Activated naive CD8-positive, alpha-beta T cell treated with anti-CD3 and anti-CD28 coated beads for 36 hours (primary cell): ENCODE measurements around the gene SKAP1. TPM values are rescaled to one million over a fixed set of nuclear protein-coding genes. Genes with fewer than 3 reads are reported as not detected.

Source experiments
- DNase-seq: peaks from one replicate; pipeline ENCODE4 v3.0.0; 2021
- H3K27ac Mint-ChIP-seq: one replicate; pipeline ENCODE4 v1.8.0; 2022; ENCODE audit warnings: mild to moderate bottlenecking, moderate library complexity, mixed read lengths
- H3K27me3 Mint-ChIP-seq: one replicate; pipeline ENCODE4 v1.8.0; 2022; ENCODE audit warnings: mild to moderate bottlenecking, mixed read lengths
- H3K36me3 Mint-ChIP-seq: one replicate; pipeline ENCODE4 v1.8.0; 2021; ENCODE audit warnings: mild to moderate bottlenecking, mixed read lengths
- H3K4me1 Mint-ChIP-seq: one replicate; pipeline ENCODE4 v1.8.0; 2021; ENCODE audit warnings: mixed read lengths
- H3K4me3 Mint-ChIP-seq: one replicate; pipeline ENCODE4 v1.8.0; 2022; ENCODE audit warnings: mild to moderate bottlenecking, moderate library complexity, mixed read lengths
- H3K9me3 Mint-ChIP-seq: one replicate; pipeline ENCODE4 v1.8.0; 2022; ENCODE audit warnings: mixed read lengths
- total RNA-seq, 2 experiments: library from RNA; stranded (reverse); gene quantifications; one replicate each; pipeline ENCODE4 v1.2.3, GENCODE V29; 2021

SKAP1 gene
- total RNA-seq, 2 experiments from 2014 or later: 54.2 to 55.4 TPM

DNA sequence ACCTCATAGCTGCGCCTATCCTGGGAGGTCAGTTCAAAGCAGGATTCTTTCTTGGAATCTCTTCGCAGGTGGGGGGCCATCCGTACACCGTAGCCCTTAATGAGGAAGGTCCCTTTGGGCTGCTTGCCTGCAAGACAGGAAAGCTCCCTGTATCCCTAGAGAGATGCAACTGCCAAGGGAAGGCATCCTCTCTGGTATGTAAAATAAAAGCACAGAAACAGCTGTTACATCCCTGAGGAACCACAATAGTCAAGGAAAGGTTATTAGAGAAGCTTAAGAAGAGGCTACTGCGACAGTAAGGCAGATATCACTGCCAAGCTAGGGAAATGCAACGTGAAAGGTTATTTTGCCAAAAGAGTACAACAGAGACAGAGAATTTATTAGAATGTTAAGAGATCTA, 245.3 kb downstream of the SKAP1 start:
- H3K27ac Mint-ChIP-seq: no peak overlapping the region
- H3K4me3 Mint-ChIP-seq: no peak overlapping the region
- peaks cover 7% of the 10 kb centered on the region for H3K4me1 Mint-ChIP-seq
- no peaks in the 10 kb centered on the region for H3K9me3 Mint-ChIP-seq
- H3K27me3 Mint-ChIP-seq: no peaks in the 10 kb centered on the region
- no peak for DNase-seq
- peaks cover 11% of the 10 kb centered on the region for H3K36me3 Mint-ChIP-seq

GRCh38 chr17:48181653-48182052, 248.4 kb downstream of the SKAP1 start:
- H3K4me1 Mint-ChIP-seq: peaks cover 17% of the 10 kb centered on the region
- no peak overlapping the region for H3K27ac Mint-ChIP-seq
- peaks cover 14% of the 10 kb centered on the region for H3K36me3 Mint-ChIP-seq
- no peak for DNase-seq
- H3K4me3 Mint-ChIP-seq: no peak overlapping the region
- no peaks in the 10 kb centered on the region for H3K27me3 Mint-ChIP-seq
- no peaks in the 10 kb centered on the region for H3K9me3 Mint-ChIP-seq

- H3K36me3 Mint-ChIP-seq: peaks cover 14% of the 10 kb centered on the region
- no peak overlapping the region for H3K27ac Mint-ChIP-seq
- H3K27me3 Mint-ChIP-seq: no peaks in the 10 kb centered on the region
- no peak overlapping the region for H3K4me3 Mint-ChIP-seq
- H3K9me3 Mint-ChIP-seq: no peaks in the 10 kb centered on the region
- H3K4me1 Mint-ChIP-seq: peaks cover 19% of the 10 kb centered on the region
- no peak for DNase-seq
These were observed 249.0 kb downstream of the SKAP1 start for GRCh38 chr17:48180842-48181629.

DNA sequence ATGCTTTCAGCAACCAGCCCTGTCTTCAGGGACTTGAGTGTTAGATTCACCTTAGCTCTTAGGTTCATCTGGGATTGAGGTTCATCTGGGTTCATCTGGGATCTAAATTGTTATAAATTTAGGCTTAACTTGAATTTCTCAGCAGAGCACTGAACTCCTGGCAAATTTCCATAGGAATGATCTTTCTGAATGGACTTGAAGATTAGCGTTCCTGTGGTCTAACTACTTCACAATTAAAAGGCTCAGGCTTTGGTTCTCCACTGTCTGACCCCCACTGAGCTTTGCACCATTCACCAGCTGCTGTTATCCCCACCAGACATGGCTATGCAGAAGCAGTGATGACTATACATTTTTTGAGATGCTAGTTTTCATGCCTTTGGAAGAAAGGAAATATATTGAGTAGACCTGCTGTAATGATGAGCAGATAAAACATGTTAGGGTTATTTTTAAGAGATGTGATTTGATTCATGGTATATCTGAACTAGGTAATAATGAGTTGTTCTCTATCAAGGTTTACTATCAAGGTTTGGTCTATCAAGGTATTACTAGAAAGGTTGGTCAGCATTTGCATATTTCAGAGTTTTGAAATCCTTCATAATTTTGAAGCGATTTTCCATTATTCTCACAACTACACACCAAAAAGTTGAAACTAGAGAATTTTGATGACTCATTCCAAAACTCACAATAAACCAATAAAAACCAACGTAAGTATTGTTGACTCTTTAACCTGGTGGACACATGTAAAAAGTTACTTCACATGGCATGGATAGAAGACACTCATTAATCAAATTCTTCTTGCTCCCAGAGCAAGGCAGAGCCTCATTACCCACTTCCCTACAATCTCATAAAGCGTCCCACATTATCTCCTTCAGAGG, 250.7 kb downstream of the SKAP1 start:
- Mint-ChIP-seq H3K9me3 (no peaks in the 10 kb centered on the region), H3K27ac (peak overlapping the region; percentile 5), H3K36me3 (peaks cover 14% of the 10 kb centered on the region), H3K4me3 (no peak overlapping the region), H3K4me1 (peaks cover 25% of the 10 kb centered on the region), H3K27me3 (no peaks in the 10 kb centered on the region)
- no peak for DNase-seq

GRCh38 chr17:48178317-48178716, 251.7 kb downstream of the SKAP1 start:
- no peak for DNase-seq
- H3K36me3 Mint-ChIP-seq: peaks cover 14% of the 10 kb centered on the region
- no peaks in the 10 kb centered on the region for H3K27me3 Mint-ChIP-seq
- H3K27ac Mint-ChIP-seq: no peak overlapping the region
- H3K9me3 Mint-ChIP-seq: no peaks in the 10 kb centered on the region
- H3K4me1 Mint-ChIP-seq: peaks cover 35% of the 10 kb centered on the region
- no peak overlapping the region for H3K4me3 Mint-ChIP-seq

- H3K27me3 Mint-ChIP-seq: no peaks in the 10 kb centered on the region
- no peak overlapping the region for H3K4me3 Mint-ChIP-seq
- peaks cover 39% of the 10 kb centered on the region for H3K4me1 Mint-ChIP-seq
- H3K27ac Mint-ChIP-seq: no peak overlapping the region
- H3K36me3 Mint-ChIP-seq: peaks cover 14% of the 10 kb centered on the region
- no peaks in the 10 kb centered on the region for H3K9me3 Mint-ChIP-seq
- no peak for DNase-seq
These were observed 252.2 kb downstream of the SKAP1 start for GRCh38 chr17:48177816-48178215.

DNA sequence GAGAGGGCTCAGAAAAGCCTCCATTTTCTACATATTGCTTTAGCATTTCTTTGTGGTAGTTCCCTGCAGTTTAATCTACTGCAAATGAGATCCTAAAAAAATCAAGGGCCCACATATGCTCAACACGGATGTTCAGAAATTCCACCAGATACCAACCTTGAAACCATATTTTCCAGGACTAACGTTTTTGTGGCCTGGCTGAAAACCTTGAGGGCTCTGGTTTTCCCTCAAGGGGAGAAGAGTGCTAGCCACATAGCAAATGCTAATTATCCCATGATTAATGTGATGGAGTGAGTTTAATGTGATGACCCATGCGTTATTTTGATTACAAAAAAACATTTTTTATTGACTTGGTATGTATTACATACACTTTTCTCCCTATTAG, 253.6 kb downstream of the SKAP1 start:
- Mint-ChIP-seq H3K27ac (no peak overlapping the region), H3K27me3 (no peaks in the 10 kb centered on the region), H3K9me3 (no peaks in the 10 kb centered on the region), H3K4me1 (peaks cover 39% of the 10 kb centered on the region), H3K36me3 (peaks cover 15% of the 10 kb centered on the region), H3K4me3 (no peak overlapping the region)
- no peak for DNase-seq

- Mint-ChIP-seq H3K36me3 (peaks cover 16% of the 10 kb centered on the region), H3K27me3 (no peaks in the 10 kb centered on the region), H3K4me1 (peaks cover 39% of the 10 kb centered on the region), H3K9me3 (no peaks in the 10 kb centered on the region), H3K4me3 (no peak overlapping the region), H3K27ac (no peak overlapping the region)
- DNase-seq: no peak
These were observed 254.1 kb downstream of the SKAP1 start for GRCh38 chr17:48175692-48176470.

GRCh38 chr17:48174833-48175523, 255.0 kb downstream of the SKAP1 start:
- peaks cover 14% of the 10 kb centered on the region for H3K36me3 Mint-ChIP-seq
- no peaks in the 10 kb centered on the region for H3K9me3 Mint-ChIP-seq
- H3K4me1 Mint-ChIP-seq: peaks cover 35% of the 10 kb centered on the region
- H3K27me3 Mint-ChIP-seq: no peaks in the 10 kb centered on the region
- DNase-seq: no peak
- no peak overlapping the region for H3K27ac Mint-ChIP-seq
- no peak overlapping the region for H3K4me3 Mint-ChIP-seq

DNA sequence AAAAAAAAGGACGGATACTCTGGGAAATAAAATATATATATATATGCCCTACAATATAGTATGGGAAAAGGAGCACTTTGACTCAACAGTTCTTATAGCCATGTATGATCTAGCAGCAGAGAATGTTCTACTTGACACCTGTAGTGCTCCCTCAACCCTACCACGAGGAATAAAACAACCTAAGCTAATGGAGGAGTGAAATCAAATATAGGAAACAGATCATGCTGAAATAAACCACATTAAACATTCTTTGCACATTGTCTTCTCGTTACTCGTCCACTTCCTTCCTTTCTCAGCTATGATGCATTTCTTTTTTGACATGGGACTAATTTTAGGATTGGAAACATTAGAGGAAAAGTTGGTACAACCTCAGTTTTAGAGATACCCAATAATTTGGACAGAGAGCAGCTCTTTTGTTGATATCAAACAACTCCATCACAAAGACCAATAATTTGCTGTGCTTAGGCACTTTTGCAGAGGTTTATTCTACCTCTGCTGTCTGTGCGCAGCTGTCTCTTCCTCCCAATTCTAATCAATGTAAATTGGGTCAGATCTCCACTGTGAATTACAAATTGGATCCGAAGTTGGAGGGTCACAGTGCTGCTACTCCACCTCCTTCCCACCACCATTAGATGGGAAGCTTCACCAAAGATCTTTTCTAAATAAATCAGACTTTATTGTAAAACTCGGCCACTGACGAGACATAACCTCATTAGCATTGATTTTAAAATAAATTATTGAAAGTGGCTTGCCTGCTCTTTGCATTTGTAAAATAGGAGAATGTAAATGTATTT, 256.6 kb downstream of the SKAP1 start:
- Mint-ChIP-seq H3K36me3 (peaks cover 5% of the 10 kb centered on the region), H3K27ac (no peak overlapping the region), H3K4me1 (peaks cover 25% of the 10 kb centered on the region), H3K27me3 (no peaks in the 10 kb centered on the region), H3K9me3 (no peaks in the 10 kb centered on the region), H3K4me3 (no peak overlapping the region)
- DNase-seq: no peak

DNA sequence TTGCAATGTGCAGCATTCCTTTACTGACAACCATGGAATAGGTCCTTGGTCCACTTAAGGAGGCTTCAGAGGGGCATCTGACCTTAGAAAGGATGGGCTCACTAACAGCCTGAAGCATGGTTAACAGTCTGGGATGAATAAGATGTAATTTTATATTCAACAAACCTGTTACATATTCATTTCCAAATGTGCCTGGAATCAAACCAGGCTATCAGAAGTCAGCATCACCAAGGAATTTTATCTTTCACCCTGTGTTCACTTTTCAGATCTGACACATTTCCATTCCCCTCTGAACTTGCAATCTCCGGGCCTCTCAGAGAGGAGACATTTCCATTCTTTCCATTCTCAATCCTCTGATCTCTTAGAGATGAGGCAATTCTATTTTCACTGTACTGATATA, 260.1 kb downstream of the SKAP1 start:
- Mint-ChIP-seq H3K27me3 (no peaks in the 10 kb centered on the region), H3K4me3 (no peak overlapping the region), H3K9me3 (no peaks in the 10 kb centered on the region), H3K27ac (no peak overlapping the region), H3K4me1 (peaks cover 22% of the 10 kb centered on the region), H3K36me3 (peaks cover 5% of the 10 kb centered on the region)
- DNase-seq: no peak

DNA sequence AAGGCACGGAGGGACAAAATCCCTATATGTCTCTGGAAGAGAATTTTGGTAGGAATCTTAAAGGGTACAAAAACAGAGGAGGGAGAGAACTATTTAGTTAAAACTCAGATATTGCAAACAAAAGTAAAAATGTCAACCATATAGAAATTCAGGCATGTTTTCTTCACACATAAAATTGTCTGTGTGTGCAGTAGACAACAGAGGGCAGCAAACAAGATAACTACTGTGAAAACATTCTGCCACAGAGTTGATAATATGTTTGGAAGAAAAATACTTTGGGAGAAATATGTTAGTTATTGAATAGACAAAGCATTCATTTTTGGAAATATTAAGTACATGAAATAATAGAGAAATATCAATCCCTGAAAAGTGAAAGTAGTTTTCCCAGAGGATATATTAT, 266.2 kb downstream of the SKAP1 start:
- Mint-ChIP-seq H3K36me3 (peaks cover 2% of the 10 kb centered on the region), H3K27ac (no peak overlapping the region), H3K4me1 (peaks cover 13% of the 10 kb centered on the region), H3K9me3 (no peaks in the 10 kb centered on the region), H3K27me3 (no peaks in the 10 kb centered on the region), H3K4me3 (no peak overlapping the region)
- DNase-seq: no peak

- Mint-ChIP-seq H3K27me3 (no peaks in the 10 kb centered on the region), H3K9me3 (no peaks in the 10 kb centered on the region), H3K36me3 (peaks cover 2% of the 10 kb centered on the region), H3K27ac (peak overlapping the region; percentile 51), H3K4me1 (peaks cover 13% of the 10 kb centered on the region), H3K4me3 (no peak overlapping the region)
- DNase-seq: no peak
These were observed 267.0 kb downstream of the SKAP1 start for GRCh38 chr17:48162946-48163506.
